Right ventricle myocardium inferior (tissue), 1 donor: ENCODE results near the gene RAPGEF5. TPM values are rescaled to one million over a fixed set of nuclear protein-coding genes. Genes with fewer than 3 reads are reported as not detected.

Source experiments
- ATAC-seq: fragments of 200-7000 bp; cut with Tn5 transposase; one replicate; pipeline ENCODE4 v1.9.1; 2020; ENCODE audit warnings: mild to moderate bottlenecking, moderate library complexity
- DNase-seq: peaks from one replicate; pipeline ENCODE4 v3.0.0; 2021; ENCODE audit errors: missing footprints
- intact Hi-C: fragments of 100-400 bp; cut with DNase I; formaldehyde crosslinking; loops from one replicate; pipeline ENCODE4 v1.11.0; 2022
- total RNA-seq: library from RNA; stranded (reverse); fragmentation: NEBNext Ultra II Directional; extraction: Animal tissue kit (Norgen Biotek cat#: 25700); gene quantifications from one replicate; pipeline ENCODE4 v1.2.1, GENCODE V29; 2021
- donor health status: DM: no; HTN: yes; CAD: no; lungs with severe emphysema.

The RAPGEF5 gene
- total RNA-seq, 1 donor from 2014 or later = 9.4 TPM

DNA sequence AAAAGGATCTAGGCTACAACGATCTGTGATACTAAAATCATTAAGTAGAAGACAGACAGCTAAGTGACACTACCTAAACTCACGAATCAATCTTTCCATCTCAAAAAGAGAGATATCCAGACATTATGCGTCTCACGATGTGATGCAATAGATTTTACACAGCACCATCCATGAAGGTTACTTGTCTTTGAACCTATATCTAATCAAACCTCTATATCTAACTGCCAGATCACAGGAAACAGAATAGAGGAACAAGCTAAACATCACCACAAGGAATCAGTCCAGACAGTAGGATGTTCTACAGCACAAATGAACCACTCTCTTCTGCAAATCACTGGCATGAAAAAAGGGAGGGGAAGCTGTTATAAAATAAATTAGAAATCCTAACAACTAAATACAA is 4.1 kb downstream of the RAPGEF5 start:
- no peak for DNase-seq
- no peak for ATAC-seq
- intact Hi-C loops = no loop called here

DNA sequence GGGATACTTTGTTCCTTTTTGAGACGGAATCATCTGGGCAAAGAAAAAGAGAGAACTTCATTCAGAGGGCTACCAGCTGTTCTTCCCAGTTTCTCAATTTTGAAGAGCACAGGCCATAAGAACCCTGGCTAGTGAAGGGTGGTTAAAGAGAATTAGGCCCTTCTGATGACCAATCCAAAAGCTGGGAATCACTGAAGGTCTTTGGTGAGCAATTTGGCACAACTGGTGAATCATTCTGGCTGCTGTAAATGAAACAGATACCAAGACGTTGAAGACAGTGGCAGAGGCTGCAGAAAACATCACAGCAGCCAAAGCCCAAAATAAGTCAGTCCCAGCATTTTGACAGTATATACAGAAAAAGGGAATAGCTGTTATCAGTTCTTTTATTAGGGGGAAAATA is 5.1 kb downstream of the RAPGEF5 start:
- intact Hi-C loops = no loop called here
- ATAC-seq (no peak), DNase-seq (no peak)

DNA sequence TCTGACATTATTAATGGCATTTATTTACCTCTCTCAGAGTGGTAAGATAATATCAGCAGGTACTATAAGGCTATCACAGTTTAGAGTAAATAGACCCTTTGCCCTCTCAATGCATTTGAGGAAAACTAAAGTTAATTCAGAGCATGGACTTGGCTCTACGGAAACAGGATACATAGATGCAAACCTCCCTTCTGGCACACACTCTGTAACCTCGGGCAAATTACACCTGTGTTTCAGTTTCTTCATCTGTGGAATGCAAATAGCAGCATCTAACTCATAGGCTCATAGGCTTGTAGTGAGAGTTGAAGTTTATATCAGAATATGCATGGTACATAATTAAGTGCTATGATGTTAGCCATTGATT is 5.6 kb downstream of the RAPGEF5 start:
- ATAC-seq (no peak), DNase-seq (no peak)
- intact Hi-C loops = no loop called here

DNA sequence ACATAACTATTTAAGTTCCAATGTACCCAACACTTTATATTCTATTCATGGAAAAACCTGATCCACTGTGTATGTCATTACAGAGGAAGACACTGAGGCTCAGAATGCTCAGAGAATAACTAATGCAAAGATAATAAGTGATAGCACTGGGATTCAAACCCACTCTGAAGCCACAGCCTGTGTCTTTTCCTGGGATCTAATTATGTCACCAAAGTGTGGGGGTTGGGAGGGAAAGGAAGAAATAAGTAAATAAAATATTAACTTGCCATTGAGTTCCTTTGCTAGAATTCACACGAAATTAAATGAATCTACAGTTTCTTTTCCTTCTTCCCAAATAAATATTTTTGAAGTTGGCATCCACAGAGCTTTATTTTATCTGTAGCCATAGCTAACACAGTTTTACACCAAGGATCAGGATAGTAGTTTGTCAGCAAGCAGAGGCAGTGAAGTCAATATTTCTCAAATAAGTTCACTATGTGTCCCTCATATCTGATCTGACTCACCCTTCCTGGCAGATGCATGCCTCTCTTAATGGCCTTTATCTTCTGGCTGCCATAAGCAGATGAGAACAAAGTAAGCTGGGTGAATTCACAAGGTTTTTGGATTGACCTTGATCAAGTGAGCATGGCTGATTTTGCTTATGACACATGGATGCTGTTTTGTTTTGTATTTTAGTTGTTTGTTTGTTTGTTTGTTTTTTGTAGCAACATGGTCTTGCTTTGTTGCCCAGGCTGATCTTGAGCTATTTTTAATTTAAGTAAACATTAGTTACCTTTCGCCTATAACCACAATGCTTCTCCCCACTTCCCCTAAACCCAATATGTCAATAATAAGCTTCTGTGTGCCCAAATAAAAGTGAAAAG is 6.3 kb downstream of the RAPGEF5 start:
- ATAC-seq = no peak
- intact Hi-C loops = no loop called here
- no peak for DNase-seq

DNA sequence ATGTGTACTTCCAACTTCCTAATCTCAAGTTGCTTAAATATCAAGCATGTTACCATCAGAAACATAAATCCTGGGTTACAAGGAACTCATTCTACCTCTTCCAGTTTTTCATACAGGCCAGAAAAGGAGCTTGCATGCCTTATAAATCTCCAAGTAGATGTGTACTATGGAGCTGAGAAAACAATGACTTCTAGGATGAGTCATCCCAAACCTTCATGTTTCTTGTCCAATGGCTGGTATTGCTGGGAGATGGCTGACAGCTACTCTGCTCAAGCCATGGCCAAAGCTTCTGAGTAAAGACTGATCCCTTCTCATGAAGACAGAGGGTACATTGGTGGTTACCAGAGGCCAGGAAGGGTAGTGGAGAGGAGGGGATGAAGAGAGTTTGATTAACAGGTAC is 8.6 kb downstream of the RAPGEF5 start:
- DNase-seq = no peak
- no peak for ATAC-seq
- intact Hi-C loops = no loop called here

DNA sequence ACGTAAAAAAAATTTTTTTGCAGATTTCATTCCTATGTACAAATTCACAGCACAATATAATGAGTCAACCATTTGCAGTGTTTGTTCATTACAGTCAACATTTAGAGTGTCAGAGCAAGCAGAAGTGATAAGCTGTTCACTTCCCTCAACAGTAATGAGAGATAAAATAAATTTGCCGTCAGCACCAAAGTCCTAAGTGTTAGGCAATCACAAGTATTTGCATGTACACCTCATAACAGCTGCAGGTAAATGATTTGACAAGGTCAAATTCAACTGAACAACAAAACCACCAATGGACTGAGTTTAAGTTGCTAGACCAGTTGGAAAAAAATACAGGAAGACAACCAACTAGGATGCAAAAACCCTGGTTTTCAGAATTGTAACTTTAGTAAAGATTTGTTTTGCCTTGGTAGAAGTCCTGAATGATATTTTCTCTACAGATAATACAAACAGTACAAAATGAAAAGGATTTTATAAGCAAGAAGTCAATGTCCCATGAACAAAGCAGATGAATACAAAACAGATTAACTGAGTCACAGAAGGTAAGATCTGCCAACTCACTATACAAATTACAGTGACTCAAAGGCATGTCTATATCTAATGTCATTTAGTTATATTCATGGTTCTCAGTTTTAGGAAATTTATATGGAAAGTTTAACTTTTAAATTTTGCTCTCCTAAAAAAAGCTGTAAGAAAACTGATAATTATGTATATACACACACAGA is 10.4 kb downstream of the RAPGEF5 start:
- intact Hi-C loops = no loop called here
- DNase-seq (no peak), ATAC-seq (no peak)

DNA sequence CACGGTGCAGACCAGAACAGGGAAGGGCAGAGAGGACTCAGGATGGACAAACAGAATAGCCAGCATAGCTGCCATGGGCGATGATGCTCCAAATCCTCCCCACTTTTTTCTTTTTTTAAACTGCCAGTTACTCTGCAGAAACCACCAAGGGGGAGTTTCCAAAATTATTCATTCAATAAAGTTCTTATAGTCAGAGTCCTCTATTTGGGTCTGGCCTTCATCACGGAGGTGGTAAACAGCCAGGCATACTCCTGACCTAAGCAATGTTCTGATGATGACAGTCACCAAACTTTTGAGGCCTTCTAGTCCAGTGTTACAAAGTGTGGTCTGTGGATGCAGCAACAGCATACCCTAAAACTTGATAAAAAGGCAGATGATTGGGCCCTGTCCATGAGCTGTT is 12.3 kb downstream of the RAPGEF5 start:
- ATAC-seq (no peak), DNase-seq (no peak)
- intact Hi-C loops = no loop called here

DNA sequence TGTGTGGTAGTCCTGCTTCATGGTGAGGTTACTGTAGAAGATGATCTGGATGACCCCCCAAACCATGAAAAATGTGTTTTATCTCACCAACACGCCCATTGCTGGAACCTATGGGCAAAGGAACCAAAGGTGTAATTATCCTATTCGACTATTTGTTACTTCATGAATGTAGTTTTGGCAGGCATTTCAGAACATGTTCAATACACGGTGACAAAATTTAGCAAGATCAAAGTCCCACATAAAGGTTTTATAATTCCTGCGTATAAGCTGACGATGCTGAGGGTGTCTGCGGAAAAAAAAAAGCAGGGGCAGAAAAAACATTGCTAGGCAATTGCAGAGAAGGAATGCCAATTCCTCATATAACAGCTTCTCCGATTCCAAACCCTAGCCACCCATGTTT is 13.3 kb downstream of the RAPGEF5 start:
- ATAC-seq = no peak

DNA sequence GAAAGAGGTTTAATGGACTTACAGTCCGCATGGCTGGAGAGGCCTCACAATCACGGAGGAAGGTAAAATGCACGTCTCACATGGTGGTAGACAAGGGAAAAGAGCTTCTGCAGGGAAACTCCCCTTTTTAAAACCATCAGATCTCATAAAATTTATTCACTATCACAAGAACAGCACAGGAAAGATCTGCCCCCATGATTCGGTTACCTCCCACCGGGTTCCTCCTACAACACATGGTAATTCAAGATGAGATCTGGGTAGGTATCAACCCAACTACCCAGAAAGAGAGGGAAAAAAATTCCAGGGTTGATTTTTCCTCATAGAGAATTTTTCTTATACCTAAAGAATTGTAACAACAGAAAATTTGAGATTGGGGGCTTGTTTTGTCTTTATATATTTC is 13.9 kb downstream of the RAPGEF5 start:
- ATAC-seq (no peak), DNase-seq (no peak)
- intact Hi-C loops = no loop called here

More for the DNA sequence above, 13.3 kb downstream of the RAPGEF5 start:
- intact Hi-C loops = no loop called here
- no peak for DNase-seq

DNA sequence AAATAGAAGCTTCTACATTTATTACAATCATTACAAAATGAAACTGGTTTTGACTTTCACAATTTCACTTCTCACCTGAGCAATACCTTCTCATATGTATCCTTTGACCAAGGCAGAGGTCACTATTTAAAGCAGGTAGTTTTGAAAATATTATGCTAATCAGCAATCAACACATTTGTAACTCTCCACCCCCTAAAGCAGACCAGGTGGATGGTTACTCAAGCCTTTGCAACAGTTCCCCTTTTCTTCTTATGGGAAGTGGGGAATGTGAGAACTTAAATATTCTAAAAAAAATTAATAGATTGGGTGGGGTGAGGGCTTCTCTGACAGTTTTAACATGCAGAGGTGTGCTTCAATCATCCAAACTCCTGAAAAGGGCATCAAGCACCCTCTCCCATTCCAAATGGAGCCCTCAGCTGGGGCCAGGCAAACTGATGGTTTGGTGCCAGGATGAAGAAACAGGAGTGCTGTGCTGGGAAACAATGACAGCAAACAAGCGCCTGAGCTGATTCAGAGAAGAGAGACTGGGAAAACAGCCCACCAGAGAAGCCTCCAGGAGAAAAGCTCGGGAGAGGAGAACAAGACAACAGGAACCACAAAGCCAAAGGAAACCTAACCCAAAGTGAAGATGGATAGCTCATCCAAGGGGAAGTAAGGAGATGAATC is 17.1 kb downstream of the RAPGEF5 start:
- no peak for DNase-seq
- intact Hi-C loops = no loop called here
- no peak for ATAC-seq

DNA sequence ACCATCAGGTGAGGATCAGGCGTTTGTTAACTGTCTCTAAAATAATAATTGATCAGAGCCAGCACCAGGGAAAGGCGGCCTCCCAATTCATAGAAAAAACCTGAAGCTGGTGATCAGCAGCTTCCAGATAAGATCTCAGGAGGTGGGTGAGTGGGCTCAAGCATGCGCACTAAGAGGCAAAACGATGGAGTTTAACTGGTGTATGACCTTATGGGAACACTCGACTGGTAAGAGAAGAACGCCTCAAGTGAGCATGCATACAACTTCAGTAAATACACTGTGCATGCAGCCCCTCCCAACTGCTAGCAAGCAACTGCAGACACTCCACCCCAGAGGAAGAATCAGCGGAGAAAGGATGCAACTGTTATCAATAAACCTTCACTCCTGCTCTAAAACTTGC is 18.1 kb downstream of the RAPGEF5 start:
- DNase-seq = no peak
- intact Hi-C loops = no loop called here
- no peak for ATAC-seq

DNA sequence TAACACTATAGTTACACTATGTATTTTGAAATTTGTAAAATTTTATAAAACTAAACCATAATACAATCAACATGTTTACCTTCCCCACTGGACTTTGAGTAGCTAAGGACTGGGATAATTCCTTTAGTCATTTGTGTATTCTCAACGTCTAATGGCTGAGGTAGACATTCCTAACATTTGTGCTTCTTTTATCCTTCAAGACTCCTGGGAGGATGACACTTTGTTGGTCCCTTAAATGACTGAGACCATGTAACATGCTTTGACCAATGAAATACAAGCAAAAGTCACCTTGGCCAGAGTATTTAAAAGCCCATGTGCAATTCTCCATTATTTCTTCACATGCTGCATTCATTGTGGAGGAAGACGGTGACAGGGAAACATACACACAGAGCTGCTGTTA is 18.5 kb downstream of the RAPGEF5 start:
- no peak for DNase-seq
- intact Hi-C loops = no loop called here
- ATAC-seq = no peak

DNA sequence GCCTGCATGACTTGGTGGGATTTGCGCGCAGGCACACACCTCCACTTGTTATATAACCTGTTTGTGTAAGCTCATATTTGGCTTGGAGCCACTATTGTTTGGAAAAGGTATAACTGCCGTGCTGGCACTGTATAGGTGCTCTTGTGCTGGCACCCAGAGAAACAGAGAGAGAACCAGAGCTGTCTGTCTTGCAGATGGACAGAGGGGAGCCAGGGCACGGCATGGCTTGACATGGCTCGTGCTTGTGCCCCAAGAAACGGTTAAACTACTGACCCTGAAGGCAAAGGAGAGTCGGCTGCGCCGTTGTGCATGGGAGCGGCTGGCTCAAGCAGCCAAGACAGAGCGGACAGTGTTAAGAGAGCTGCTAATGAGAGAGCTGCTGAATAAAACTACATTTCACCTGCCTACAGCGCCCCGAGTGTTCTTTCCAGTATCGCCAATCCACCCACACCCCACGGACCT is 23.2 kb downstream of the RAPGEF5 start:
- ATAC-seq (no peak), DNase-seq (no peak)
- intact Hi-C loops = no loop called here

DNA sequence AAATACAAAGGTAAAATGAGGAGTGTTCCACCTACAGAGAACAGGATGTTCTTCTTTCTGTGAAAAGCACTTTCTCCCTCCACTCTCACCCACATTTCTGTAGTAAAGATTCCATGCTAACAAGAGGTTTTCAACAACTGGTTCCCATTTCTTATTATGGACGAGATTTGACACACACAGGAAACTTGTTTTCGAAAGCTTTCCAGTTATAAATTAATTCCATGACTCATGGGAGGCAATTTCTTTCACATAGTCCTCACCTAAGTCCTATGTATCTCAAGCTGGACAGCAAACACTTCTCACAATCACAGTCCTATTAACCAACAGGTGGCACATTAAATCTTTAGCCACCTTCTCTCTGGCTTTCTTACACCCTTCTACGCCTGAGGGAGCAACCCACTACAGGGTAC is 24.5 kb downstream of the RAPGEF5 start:
- intact Hi-C loops = no loop called here
- ATAC-seq (no peak), DNase-seq (no peak)

DNA sequence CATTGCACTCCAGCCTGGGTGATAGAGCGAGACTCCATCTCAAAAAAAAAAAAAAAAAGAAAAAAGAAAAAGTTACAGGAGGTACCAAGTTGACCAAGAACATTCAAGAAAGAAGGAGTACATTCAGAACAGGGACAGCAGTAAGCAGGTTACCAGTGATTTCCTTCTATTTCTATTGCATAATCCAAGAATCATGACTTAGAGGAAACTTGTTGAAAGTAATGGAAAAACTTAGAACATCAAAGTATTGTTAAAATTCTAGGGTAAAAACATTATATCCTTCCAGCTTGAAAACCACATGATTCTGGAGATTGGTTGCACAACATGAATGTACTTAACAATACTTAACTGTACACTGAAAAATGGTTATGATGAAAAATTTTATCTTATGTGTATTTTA is 25.2 kb downstream of the RAPGEF5 start:
- DNase-seq = no peak
- ATAC-seq = no peak
- intact Hi-C loops = no loop called here

DNA sequence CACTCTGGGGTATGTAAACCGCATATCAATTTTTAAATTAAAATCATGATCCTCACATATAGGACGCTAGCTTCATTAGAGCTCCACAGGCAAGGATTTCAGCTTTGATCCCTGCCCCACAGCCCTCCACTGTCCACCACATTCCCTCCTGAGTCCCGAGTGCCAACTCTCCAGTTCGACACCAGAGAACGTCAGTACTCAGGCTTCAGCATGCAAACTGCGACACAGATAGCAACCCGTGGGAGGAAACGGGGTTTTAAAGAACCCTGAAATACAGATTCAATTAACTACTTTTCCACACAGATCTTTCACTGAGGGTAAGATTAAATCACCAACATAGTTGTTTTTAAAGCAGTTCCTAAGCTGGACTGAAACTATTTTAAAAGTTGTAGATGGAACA is 26.1 kb downstream of the RAPGEF5 start:
- intact Hi-C loops = no loop called here
- ATAC-seq (no peak), DNase-seq (no peak)

DNA sequence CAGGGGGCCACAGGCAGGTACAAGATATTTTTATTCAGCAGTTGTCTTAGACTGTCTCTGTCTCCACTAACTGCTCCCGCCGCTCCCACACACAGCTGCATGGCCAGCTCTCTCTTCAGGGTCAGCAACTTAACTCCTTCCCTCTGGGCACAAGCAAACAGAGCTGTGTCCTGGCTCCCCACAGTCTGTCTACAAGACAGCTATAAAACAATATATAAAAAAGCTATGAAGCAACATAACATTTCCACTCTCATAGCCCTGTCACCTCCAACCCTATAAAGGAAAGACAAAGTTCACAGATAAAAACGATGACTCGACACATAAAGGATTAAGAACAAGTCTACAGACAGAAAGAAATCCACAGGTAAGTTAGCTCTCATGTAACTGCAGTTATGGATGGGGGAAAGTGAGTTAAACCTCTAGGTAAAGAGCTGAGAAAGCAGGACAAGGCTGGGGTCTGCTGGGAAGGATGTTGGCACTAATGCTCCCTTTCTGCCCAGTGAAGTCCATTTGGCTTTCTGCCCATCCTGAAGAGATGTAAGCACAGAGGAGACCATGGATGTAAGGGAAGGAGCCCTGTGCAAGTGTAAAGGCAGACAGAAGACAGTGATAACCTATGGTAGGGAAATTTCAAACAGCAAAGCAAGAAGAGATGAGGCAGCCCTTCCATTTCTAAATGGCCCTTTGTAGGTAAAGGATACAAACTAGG is 27.0 kb downstream of the RAPGEF5 start:
- intact Hi-C loops = no loop called here
- DNase-seq = no peak
- no peak for ATAC-seq

DNA sequence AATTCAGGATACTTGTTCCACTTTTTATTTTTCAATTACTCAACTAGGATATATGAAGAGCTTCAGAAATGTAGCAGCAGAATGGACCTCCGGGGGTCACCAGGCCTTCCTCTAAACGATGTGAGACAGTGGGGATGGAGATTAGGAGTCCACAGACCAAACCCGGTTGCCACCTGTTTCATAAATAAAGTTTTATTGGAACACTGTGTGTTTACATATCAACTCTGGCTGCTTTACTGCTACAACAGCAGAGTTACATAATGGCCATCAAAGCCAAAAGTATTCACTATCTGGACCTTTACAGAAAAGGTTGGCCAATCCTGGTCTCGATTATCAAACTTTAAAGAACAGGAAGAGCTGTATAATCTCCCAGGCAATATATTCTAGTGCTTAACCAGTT is 30.8 kb downstream of the RAPGEF5 start:
- intact Hi-C loops = no loop called here
- ATAC-seq (no peak), DNase-seq (no peak)

DNA sequence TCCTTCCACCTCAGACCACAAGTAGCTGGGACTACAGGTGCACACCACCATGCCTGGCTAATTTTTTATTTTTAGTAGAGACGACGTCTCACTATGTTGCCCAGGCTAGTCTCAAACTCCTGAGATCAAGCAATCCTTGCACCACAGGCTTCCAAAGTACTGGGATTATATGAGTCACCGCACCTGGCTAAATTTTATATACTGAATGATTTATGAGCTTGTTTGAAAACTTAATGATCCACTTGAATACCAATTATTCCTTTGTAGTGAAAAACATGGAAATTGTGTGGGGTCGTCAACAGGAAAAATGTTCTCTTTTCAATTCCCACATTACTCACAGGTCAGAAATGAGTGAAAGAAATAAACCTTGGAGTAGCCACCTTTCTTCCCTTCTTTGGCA is 31.3 kb downstream of the RAPGEF5 start:
- ATAC-seq (no peak), DNase-seq (no peak)
- intact Hi-C loops = no loop called here
